GM19397 (cell line): ENCODE measurements around the gene XKRX.

Experiments used
- ATAC-seq: cut with Tn5 transposase; IDR thresholded peaks from one replicate; pipeline ENCODE4 v1.9.1; 2021; ENCODE audit warnings: mild to moderate bottlenecking, moderate library complexity; ENCODE audit not compliant: unreplicated experiment

The XKRX gene

DNA sequence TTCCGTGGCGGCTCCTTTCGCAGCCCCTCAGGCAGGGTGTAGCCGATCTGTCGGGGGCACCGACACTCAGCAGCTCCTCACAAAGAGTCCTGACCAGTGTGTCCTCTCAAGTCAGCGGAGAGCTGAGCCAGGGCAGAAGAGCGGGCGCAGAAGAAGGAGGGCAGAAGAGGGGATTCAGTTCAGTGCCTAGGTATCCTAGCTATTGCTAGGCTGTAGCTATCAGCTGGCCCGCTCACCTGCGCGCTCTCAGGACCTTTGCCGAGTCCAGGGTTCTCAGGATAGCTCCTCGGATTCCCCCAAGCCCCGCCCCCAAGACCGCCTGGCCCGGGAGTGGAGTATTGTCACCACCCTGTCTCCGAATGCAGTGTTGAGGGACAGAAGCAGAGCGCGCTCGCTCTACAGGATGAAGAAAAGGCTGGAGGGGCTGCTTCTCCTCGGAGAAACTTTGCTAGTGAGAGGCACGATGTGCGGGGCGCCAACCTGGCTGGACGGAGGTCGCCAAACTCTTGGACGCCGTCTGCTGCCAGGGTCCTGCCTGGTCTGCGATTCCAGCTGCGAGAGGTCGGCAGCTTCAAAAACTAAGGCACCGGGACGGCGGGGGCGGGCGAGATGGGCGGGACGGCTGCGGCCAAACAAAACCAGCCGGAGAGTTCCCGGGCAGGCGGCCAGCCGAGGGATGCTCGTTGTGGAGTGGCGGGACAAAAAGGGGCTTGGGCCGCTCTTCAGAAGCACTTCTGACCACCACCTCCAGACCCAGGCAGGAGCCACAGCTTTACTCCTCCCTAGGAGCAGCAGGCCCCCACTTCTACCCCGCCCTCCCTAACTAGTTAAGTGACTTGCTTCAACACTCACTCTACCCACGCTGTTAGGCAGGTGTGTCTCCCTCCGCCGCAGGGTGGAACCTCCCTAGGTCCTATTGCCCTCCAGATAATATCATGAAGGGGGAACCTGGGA lies at the start of gene XKRX:
Gene XKRX (minus strand): TSS at position 258 of the 954 bp plus-strand sequence. CDS start 613 bp downstream, outside the sequence.
- peak; percentile 57 for ATAC-seq

DNA sequence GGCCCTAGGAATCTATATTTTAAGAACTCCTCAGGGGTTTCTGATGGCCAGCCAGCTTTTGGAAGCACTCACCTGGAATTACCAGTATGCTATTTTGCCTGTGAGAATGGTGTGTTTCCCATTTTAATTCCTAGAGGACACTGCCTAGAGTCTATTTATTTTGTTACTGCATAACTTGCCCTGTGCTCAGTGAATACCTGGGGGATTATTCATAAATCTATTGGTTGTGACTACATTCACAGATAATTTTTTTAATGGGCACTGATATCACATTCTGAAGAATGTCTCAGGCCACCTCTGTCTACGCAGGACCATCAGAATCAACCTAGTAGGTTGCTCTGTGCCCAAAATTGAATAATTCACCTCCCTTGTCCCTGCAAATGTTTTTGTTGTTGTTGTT lies 47.5 kb upstream of the XKRX start:
- no peak for ATAC-seq

DNA sequence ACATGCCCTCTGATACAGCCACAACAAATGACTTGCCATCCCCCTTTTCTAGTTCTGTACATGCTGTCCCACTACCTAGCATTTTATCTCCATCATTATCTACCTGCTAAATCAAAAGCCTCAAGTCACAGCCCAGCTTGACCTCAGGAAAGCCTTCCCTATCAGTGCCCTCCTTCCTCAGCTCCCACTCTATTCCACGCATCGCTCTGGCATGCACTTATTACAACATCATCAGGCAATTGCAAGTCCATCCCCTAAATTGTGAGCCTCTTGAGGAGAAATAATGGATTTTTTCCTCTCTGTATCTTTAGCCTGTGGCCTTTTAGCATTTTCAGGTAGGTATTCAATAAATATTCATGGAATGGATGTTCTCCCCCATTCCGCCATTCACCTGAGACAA lies 46.5 kb upstream of the XKRX start:
- no peak for ATAC-seq

DNA sequence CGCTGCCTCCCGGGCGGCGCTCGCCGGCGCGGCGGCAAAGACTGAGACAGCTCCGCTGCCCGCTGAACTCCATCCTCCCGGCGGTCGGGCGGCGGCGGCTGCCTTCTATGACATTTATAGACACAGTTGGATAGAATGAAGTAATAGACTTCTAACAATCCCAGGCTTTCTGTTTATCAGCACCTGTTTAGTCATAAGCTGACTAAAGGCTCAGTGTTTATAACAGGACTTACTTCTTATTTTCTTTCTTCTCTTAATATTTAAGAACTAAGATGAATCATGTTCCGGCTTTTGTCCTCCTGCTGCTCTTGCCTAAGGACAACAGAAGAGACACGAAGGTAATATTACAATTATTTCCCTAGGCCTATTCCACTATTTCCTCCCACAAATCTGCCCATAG lies 44.7 kb upstream of the XKRX start:
- no peak for ATAC-seq

DNA sequence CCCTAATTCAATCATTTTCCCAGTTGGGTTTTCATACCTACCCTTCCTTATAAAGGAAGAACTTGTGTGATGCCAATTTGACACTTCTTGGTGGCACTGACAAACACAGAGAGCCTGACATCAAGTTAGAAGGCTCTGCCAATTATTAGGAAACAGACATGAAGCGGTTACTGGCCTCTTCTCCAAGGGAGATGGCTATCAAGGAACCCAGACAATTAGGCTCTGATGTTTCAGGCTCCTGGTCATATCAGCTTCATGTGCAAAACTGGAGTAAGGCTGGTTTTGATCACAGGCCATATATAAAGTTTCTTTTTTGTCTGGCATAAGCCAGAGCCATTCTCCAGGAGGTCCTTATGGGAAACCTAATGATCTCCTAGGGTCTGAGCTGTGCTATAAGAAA lies 41.2 kb upstream of the XKRX start:
- ATAC-seq, result no peak

DNA sequence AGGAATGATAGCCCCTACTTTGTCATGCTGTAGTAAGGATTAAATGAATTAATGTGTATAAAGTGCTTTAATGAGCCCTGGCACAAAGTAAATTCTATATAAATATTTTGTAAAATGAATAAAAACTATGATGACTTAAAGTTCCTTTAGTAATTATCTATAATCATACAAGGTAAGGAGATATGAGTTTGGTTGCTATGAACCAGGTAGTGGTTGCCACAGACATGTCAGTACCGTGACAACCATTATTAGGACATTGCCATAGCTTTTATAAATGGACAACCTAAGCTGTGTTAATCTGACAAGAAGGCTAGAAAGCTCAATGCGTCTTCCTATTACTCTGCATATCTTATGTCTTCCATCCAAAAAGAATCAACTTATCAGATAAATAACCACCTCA lies 40.7 kb upstream of the XKRX start, which contains the start of gene ARL13A:
Gene ARL13A (plus strand): TSS at position 301 of the 400 bp plus-strand sequence. CDS start 3,982 bp downstream, outside the sequence.
- no peak for ATAC-seq

DNA sequence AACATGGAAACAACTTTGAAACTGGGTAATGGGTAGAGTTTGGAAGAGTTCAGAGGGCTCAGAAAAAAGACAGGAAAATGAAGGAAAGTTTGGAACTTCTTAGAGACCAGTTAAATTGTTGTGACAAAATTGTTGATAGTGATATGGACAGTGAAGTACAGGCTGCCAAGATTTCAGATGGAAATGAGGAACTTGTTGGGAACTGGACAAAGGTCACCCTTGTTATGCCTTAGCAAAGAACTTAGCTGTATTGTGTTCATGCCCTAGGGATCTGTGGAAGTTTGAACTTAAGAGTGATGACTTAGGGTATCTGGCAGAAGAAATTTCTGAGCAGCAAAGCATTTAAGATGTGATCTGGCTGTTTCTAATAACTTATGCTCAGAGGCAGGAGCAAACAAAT lies 35.6 kb upstream of the XKRX start:
- no peak for ATAC-seq

DNA sequence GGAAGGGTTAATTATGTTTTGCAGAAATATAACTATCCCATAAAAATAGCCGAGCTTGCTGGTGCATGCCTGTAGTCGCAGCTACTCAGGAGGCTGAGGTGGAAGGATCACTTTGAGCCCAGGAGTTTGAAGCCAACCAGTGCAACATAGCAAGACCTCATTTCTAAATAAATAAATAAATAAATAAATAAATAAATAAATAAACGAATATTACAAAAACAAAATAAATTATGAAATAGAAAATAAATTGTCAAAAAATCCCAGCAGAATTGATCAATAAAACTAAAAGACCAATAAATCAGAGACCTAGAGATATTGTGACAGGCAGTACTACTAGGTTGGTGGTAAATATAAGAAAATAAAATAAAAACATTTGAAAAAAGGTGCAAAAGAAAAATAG lies 34.1 kb upstream of the XKRX start:
- no peak for ATAC-seq

DNA sequence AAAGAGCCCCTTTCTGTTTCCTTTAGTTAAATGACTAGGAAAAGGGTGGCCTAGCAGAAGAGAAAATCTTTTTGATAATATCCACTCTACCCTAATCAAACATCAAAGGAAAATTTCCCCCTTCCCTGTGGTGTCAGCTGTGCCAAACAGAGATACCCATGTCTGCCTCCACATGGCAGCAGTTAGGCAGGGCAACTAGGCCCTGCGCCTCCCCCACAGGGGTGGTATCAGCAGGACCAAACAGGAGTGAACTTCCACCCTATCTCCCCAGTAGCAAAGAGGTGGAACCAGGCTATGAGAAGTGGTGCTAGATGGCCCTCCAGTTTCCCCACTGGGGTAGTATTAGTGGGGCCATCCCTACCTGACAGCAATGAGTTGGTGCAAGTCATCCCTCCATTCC lies 19.8 kb upstream of the XKRX start:
- no peak for ATAC-seq

DNA sequence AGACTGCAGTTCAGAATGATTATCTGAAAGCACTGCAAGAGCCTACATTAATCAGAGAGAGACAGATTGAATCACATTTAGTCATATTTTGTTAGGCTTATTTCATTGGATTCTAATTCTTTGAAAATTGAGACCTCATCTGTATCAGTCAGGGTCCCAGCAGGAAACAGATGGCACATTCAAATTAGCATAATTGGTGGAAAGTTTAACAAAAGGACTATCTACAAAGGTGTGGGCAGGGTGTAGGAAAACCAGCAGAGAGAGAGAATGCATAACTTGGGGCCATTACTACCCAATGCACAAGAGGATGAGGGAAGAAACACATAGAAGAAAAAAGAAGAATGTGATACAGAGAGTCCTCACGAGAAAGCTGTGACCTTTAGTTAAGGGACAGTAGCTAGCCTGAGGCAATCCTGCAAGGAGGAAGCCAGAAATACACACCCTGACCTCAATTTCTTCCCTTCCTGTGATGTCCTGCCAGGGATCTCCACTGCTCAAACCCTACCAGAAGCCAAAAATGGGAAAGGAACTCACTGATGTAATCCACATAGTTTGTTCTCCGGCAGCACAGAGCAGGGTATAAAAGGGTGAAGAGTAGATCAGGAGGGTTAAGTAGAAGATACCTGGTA lies 17.7 kb upstream of the XKRX start:
- no peak for ATAC-seq

DNA sequence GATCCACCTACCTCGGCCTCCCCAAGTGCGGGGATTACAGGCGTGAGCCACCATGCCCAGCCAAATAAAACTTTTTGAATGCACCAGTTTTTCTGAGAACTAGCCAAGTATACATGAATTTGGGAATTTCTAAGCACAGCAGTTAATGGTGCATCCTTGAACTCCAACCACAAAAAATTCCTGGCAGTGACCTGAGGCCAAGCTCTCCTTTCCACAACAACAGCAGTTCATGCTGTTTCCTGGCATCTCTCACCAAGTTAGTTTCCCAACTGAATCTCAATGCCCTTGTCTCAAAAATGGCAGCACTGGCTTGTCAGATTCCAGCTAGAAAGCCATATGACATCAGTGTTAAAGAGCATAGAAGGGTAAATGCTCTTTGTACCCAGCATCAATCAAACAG lies 15.9 kb upstream of the XKRX start:
- no peak for ATAC-seq

DNA sequence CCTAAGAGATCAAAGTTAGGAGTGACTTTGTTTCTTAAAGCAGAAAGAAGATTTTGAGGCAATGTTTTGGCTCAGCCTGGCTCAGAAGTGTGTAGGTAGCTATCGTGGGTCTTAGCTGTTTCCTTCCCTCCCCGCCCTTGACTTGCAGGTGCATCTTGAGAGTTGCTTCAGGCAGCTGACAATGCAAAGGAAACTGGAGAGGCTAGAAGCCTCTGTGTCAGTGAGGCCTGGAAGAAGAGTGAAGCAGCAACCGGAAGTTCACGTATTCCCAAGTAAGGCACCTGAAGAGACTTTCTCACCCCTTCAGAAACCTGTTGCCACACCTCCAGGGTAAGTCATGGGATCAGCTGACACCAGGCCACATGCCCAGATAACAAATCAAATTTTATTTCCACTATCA lies 10.6 kb upstream of the XKRX start:
- ATAC-seq, result no peak

DNA sequence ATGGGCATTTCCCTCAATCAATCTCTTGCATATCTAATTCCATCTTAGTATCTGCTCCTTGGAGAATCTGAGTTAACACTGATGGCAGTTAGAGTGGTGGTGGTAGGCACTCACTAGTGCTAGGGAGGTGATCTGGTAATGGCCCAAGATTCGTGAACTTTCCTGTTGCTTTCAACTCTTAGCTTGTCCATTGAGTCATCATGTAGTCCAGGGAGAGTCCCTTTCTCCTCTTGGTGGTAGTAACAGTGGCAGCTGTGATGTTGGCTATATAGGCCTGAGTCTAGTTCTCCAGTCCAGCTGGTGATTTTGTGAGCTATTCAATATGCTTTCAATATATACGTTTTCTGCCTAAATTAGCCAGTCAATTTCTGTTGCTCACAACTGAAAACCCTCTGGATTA lies 7.0 kb upstream of the XKRX start:
- ATAC-seq, result no peak

DNA sequence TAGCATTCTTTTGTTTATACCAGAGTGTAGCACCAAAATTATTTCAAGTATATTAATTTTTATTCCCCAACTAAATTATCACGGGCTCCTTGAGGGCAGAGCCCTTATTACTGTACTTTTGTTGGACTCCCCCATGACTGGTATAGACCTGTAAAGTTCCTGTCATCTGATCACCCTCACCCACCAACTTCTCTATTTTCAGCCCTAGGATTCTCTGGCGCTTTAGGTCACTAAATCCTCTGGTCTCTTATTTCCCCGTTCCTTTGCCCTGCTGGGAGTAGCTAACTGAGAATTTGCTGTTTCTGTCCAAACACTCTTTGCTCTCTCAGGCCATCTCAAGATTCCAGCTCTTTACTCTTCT lies 3.2 kb upstream of the XKRX start:
- ATAC-seq, result peak; percentile 21

DNA sequence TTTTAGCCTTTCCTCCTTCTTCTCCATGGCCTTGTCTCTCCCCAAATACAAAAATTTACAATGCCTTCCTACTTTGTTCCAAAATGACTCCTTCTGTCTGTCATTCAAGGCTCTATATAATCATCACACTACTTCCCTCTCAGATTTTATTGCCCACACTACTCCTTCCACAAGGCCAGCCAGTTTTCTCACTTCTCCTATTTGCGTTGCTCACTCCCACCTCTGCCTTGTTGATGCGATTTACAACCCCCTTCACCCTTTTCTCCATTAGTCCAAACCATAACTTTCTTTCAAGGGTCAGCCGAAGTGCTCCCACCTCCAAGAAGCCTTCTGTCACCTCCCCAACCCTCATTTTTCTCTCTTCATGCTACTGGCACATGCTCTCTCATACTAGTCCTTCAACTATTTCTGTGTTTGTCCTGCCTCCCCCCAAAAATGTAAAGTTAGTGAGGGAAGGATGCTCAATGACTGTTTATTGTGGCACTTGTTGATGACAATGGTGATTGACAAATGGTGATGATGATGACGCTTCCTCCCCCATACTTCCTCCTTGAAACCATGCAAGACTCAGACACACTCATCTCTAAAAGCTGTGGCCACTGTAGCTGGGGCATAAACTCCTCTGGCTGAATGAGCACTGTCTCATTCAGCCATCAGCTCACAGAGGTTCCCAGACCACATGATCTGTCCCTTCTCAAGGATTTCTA lies 2.7 kb upstream of the XKRX start:
- ATAC-seq, result peak; percentile 71

DNA sequence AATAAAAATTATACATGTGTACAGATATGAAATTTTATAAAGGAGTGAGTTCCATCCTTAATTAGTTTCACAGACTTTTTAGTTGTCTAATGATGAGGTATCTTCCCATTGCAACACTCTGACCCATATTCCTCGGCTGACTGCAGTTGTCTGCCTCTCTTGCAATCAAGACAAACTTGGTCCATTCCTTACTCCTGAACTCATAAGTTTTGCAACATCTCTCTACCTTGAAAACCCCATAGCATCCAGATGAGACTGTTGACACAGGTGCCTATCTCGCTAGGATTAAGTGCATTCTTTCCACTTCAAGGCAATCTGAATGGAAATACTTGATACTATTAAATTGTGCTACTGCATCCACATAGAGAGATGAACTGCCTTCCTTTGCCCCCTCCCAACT lies 2.3 kb downstream of the XKRX start:
- no peak for ATAC-seq

DNA sequence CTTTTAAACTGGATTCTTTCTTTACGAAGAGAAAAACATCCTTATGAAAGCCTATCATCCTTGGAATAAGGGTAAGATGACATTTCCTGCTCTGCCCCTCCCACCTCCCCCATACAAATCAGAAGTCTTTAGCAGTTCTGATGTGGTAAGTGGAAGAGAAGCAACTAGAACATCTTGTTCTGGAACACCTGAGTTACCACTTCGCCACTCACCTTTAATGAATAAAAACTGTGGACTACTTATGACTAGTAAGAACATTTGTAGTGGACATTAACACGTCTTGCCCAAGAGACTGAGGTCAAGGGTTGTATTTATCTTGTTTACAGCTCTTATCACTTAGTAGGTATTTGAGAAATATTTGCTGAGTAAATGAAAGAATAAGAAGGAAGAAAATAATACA lies 4.3 kb downstream of the XKRX start:
- no peak for ATAC-seq

DNA sequence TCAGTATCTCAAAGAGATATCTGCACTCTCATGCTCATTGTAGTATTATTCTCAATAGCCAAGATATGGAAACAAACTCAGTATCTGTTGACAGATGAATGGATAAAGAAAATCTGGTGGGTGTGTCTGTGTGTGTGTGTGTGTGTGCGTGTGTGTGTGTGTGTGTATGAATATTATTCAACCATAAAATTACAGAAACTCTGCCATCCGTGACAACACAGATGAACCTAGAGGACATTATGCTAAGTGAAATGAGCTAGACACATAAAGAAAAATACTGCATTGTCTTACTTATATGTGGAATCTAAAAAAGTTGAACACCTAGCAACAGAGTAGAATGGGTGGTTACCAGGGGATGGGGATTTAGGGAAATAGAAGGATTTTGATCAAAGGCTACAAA lies 13.2 kb downstream of the XKRX start:
- no peak for ATAC-seq

DNA sequence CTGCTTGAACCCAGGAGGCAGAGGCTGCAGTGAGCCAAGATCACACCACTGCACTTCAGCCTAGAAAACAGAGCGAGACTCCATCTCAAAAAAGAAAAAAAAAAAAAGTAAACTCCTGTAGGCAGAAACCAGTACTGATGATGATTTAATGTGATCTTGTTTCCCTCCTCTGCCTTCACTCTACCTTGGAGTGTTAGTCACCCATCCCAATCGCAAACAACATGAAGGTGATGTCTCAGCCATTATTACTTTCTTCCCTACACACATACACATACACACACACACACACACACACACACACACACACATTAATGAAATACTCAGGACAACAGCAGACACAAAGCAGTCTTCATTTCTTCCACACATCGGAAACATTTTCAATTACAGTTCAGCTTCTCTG lies 15.6 kb downstream of the XKRX start:
- no peak for ATAC-seq

DNA sequence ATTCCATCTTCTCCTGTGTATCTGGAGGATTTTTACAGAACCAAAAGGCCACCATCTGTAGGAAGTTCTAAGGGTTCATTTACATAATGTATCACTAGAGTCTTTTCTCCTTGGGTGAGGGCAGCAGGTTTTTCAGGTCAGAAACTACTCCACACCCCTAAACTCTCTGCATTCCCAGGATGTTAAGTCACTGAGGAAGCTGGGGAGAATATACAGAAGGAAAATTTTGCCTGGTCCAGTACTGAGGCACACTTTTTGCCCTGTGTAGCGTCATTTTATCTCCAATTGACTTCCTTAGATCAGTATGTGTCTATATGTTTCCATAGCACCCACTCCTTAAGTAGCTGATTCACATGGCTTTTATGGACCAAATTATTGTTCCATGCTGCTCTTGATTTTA lies 17.0 kb downstream of the XKRX start:
- ATAC-seq, result no peak

DNA sequence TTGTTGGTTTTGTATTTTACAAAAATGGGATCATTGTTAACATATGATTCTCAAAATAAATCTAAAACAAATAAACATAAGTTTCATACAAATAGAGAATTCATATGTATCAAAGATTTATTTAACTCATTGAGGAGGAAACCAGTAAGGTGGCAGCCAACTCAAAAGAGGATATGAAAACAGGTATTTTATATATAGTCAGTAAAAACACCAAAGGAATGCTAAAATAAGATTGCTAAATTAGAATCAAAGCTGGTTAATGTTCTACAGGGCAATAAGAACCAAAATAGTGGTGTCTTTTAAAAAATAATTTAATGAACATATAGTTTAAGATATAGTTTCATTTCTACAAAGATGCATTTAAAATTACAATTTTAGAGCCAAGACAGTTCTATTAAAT lies 23.1 kb downstream of the XKRX start:
- no peak for ATAC-seq

DNA sequence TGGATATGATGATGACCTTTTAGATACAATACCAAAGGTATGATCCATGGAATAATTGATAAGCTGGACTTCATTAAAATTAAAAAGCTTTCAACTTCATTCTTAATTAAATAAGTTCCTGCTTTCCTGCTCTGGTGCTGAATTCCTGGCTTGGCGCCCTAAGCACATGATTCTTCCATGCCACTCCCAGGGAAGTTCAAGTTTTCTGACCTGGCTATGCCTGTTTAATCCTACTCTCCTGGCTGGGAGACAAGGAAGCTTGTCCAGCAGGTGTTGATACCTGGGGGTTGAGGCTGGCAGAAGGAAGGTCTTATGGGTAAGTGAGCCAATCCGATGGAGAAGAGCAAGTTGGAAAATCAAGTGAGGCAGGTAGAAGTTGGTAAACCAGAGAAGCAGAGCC lies 24.3 kb downstream of the XKRX start:
- ATAC-seq, result no peak
